ENCODE results near the gene CLSTN3.

Gene CLSTN3

GRCh38 chr12:7122811-7123769 is 7.1 kb upstream of the CLSTN3 start:
- Histone ChIP-seq H3K27me3 (peaks cover 15% of the 10 kb centered on the region), H3K27ac (no peak overlapping the region), H3K36me3 (peaks cover 23% of the 10 kb centered on the region), H3K4me1 (ENCODE audit: control insufficient read depth in 1 of 2, insufficient read depth in 1 of 2, low read depth in 1 of 2, low read length in 1 of 2) (no peaks in the 10 kb centered on the region), H3K4me3 (ENCODE audit: low read depth in 1 of 2, low read length in 1 of 2) (no peak overlapping the region), H3K9me3 (no peaks in the 10 kb centered on the region)
- TF ChIP-seq CTCF (IDR thresholded peaks at IDR 0.05): no peak

- no peak for TF ChIP-seq CTCF (IDR thresholded peaks at IDR 0.05)
- Histone ChIP-seq H3K27me3 (peaks cover 23% of the 10 kb centered on the region), H3K4me3 (ENCODE audit: low read depth in 1 of 2, low read length in 1 of 2) (no peak overlapping the region), H3K9me3 (no peaks in the 10 kb centered on the region), H3K27ac (no peak overlapping the region), H3K36me3 (peaks cover 17% of the 10 kb centered on the region), H3K4me1 (ENCODE audit: control insufficient read depth in 1 of 2, insufficient read depth in 1 of 2, low read depth in 1 of 2, low read length in 1 of 2) (peaks cover 0 to under 1% of the 10 kb centered on the region in 2 experiments)
Measured at GRCh38 chr12:7123806-7124522, 6.2 kb upstream of the CLSTN3 start.

GRCh38 chr12:7125632-7126227 is 4.4 kb upstream of the CLSTN3 start:
- peaks cover 41% of the 10 kb centered on the region for H3K27me3 ChIP-seq
- H3K4me3 ChIP-seq (ENCODE audit: low read depth in 1 of 2, low read length in 1 of 2): no peak overlapping the region
- H3K9me3 ChIP-seq: no peaks in the 10 kb centered on the region
- H3K36me3 ChIP-seq: peaks cover 9% of the 10 kb centered on the region
- no peak overlapping the region for H3K27ac ChIP-seq
- TF ChIP-seq CTCF (IDR thresholded peaks at IDR 0.05): no peak
- H3K4me1 ChIP-seq (ENCODE audit: control insufficient read depth in 1 of 2, insufficient read depth in 1 of 2, low read depth in 1 of 2, low read length in 1 of 2): peaks cover 12 to 14% of the 10 kb centered on the region in 2 experiments

- no peak overlapping the region for H3K4me3 ChIP-seq (ENCODE audit: low read depth in 1 of 2, low read length in 1 of 2)
- H3K4me1 ChIP-seq (ENCODE audit: control insufficient read depth in 1 of 2, insufficient read depth in 1 of 2, low read depth in 1 of 2, low read length in 1 of 2): peaks cover 19 to 20% of the 10 kb centered on the region in 2 experiments
- no peak for TF ChIP-seq CTCF (IDR thresholded peaks at IDR 0.05)
- peaks cover 63% of the 10 kb centered on the region for H3K27me3 ChIP-seq
- H3K27ac ChIP-seq: no peak overlapping the region
- no peaks in the 10 kb centered on the region for H3K9me3 ChIP-seq
- H3K36me3 ChIP-seq: peaks cover 2% of the 10 kb centered on the region
Measured at GRCh38 chr12:7127916-7128626, 2.1 kb upstream of the CLSTN3 start.

- Histone ChIP-seq H3K4me3 (ENCODE audit: low read depth in 1 of 2, low read length in 1 of 2) (peak within 1 kb of the TSS; percentile 56 to 64), H3K9me3 (no peaks in the 10 kb centered on the region), H3K27ac (no peak within 1 kb of the TSS), H3K27me3 (peaks cover 60% of the 10 kb centered on the region), H3K36me3 (peaks cover 9% of the 10 kb centered on the region), H3K4me1 (ENCODE audit: control insufficient read depth in 1 of 2, insufficient read depth in 1 of 2, low read depth in 1 of 2, low read length in 1 of 2) (peaks cover 19 to 20% of the 10 kb centered on the region in 2 experiments)
- TF ChIP-seq CTCF (IDR thresholded peaks at IDR 0.05): no peak
Measured at GRCh38 chr12:7128681-7129286, 1.4 kb upstream of the CLSTN3 start, which contains the start of gene RBP5. RBP5 (minus strand) TSS chr12:7128889; CDS start chr12:7128775, 114 bp downstream.

All from neutrophil (primary cell).